HepG2 (cell line): Measurements from ENCODE around the gene LILRB2. TPM values are rescaled to one million over a fixed set of nuclear protein-coding genes. Genes with fewer than 3 reads are reported as not detected.
"Not testable (repeated sequence)": the region's sequence is repeated elsewhere in the genome, so short reads cannot be mapped to it uniquely, and the experiment has no call there.

Source experiments
- ATAC-seq: fragments of 200-7000 bp; cut with Tn5 transposase; 3 replicates; pipeline ENCODE4 v1.9.1; 2020; ENCODE audit warnings: mild to moderate bottlenecking, moderate library complexity
- BruUV-seq: library from RNA; stranded (reverse); fragments of 400-500 nt; replicated peaks from 2 replicates; lab custom pipeline; 2021; lab: Mats Ljungman, UMichigan
- CTCF ChIA-PET: fragments of 300-600 bp; formaldehyde crosslinking; extraction: SDS; loops from one replicate; lab custom pipeline; 2021; ENCODE audit warnings: low total read pairs, inconsistent platforms, low intra/inter-chr PET ratio; lab: Yijun Ruan, JAX
- POLR2A ChIA-PET: fragments of 350-600 bp; sonication (Branson Sonifier 250); formaldehyde crosslinking; loops from one replicate; lab custom pipeline; 2020; ENCODE audit warnings: antibody characterized with exemption, inconsistent platforms; lab: Yijun Ruan, JAX
- DNase-seq: peaks from one replicate; pipeline ENCODE4 v3.0.0-alpha.2; 2015; ENCODE audit warnings: low spot score
- FAIRE-seq: peaks from 3 replicates; lab custom pipeline; 2011; peaks lifted over from hg19 to GRCh38; lab: Jason Lieb, UNC
- H2AFZ ChIP-seq: one replicate; pipeline ENCODE4 v1.6.1; 2011; ENCODE audit warnings: low read length, inconsistent platforms
- H3K27ac ChIP-seq: fragments of 300-600 bp; 3 replicates; pipeline ENCODE4 v1.8.0; 2011; ENCODE audit warnings: mixed run types, mild to moderate bottlenecking, mixed read lengths, low read length, inconsistent platforms; ENCODE audit not compliant: insufficient read depth; ENCODE audit errors: extremely low read length
- H3K27me3 ChIP-seq, 2 experiments: fragments of 200-600 bp in 1 of 2; 2 replicates in 1 of 2; 3 replicates in 1 of 2; pipeline versions ENCODE4 v1.6.0 to v1.8.0; 2011; ENCODE audit warnings: low read length in 2 of 2, mild to moderate bottlenecking in 2 of 2, moderate library complexity in 2 of 2, inconsistent platforms in 1 of 2; ENCODE audit not compliant: insufficient read depth in 2 of 2, control insufficient read depth in 1 of 2
- H3K36me3 ChIP-seq, 2 experiments: fragments of 200-600 bp in 1 of 2; replicated peaks in 1 of 2; 2 replicates in 1 of 2; 3 replicates in 1 of 2; pipeline versions ENCODE4 v1.5.1 to v1.8.0; 2011; ENCODE audit warnings: low read length in 2 of 2, inconsistent platforms in 1 of 2; ENCODE audit not compliant: insufficient read depth in 2 of 2, control insufficient read depth in 1 of 2
- H3K4me1 ChIP-seq: 2 replicates; pipeline ENCODE4 v1.5.1; 2012; ENCODE audit warnings: low read length, inconsistent platforms; ENCODE audit not compliant: insufficient read depth
- H3K4me2 ChIP-seq: 2 replicates; pipeline ENCODE4 v1.6.0; 2011; ENCODE audit warnings: low read depth, low read length, inconsistent platforms
- H3K4me3 ChIP-seq, 3 experiments: fragments of 200-600 bp in 1 of 3; sonication (generic), shearing (Covaris generic) in 1 of 3; replicated peaks in 1 of 3; 2 replicates each; pipeline ENCODE4 v1.5.1; 2011 to 2016; ENCODE audit warnings: low read length in 3 of 3, inconsistent platforms in 2 of 3, low read depth in 2 of 3, mild to moderate bottlenecking in 2 of 3, control low read depth in 1 of 3, mixed read lengths in 1 of 3; ENCODE audit not compliant: insufficient read depth in 1 of 3
- H3K79me2 ChIP-seq: one replicate; pipeline ENCODE4 v1.6.1; 2011; ENCODE audit warnings: low read length, inconsistent platforms; ENCODE audit not compliant: insufficient read depth
- H3K9ac ChIP-seq: 2 replicates; pipeline ENCODE4 v1.6.0; 2011; ENCODE audit warnings: mild to moderate bottlenecking, low read depth, low read length, inconsistent platforms; ENCODE audit not compliant: insufficient read depth
- H3K9me3 ChIP-seq: 2 replicates; pipeline ENCODE4 v1.5.1; 2012; ENCODE audit warnings: mild to moderate bottlenecking, low read length
- H4K20me1 ChIP-seq: 2 replicates; pipeline ENCODE4 v1.6.0; 2011; ENCODE audit warnings: inconsistent platforms, mild to moderate bottlenecking, low read length, moderate library complexity; ENCODE audit not compliant: insufficient read depth
- WGBS: methylation state at CpG from one replicate; pipeline ENCODE4 v1.1.6; 2017; ENCODE audit warnings: low lambda C conversion rate; 5-methylcytosine and 5-hydroxymethylcytosine counted together
- in situ Hi-C: cut with HindIII; loops from 2 replicates; pipeline ENCODE4 v1.10.0; 2017; ENCODE audit warnings: low pct_unique_long_range_greater_than_20kb; ENCODE audit not compliant: extremely low pct_ligation_motif_present
- intact Hi-C: fragments of 100-400 bp; cut with micrococcal nuclease; formaldehyde crosslinking; loops from one replicate; pipeline ENCODE4 v1.10.0; 2022; ENCODE audit not compliant: unreplicated experiment
- polyA plus RNA-seq, 8 experiments: library from polyadenylated mRNA; depleted of rRNA in 3 of 8; stranded (reverse) in 7 of 8; unstranded in 1 of 8; fragments of >200 nt; fragmentation: Illumina TruSeq in 4 of 8; extraction: Trizol in 4 of 8; gene quantifications; 2 replicates each; pipeline versions ENCODE4 v1.2.1 to v1.2.3, GENCODE V29; 2011 to 2016; ENCODE audit warnings: low read depth in 4 of 8, missing spikeins in 1 of 8, mixed read lengths in 1 of 8; ENCODE audit not compliant: insufficient read depth in 1 of 8
- total RNA-seq, 5 experiments: library from RNA; depleted of rRNA; stranded (reverse); fragments of >200 nt; fragmentation: Illumina TruSeq; extraction: Trizol; gene quantifications; 2 replicates each; pipeline ENCODE4 v1.2.3, GENCODE V29; 2016; ENCODE audit warnings: low read depth in 1 of 5

LILRB2 gene
- total and polyA plus RNA-seq, 2 of the 13 experiments (the other 11 are each of a cell fraction or from before 2014, with no cell fraction given), result not detected

DNA sequence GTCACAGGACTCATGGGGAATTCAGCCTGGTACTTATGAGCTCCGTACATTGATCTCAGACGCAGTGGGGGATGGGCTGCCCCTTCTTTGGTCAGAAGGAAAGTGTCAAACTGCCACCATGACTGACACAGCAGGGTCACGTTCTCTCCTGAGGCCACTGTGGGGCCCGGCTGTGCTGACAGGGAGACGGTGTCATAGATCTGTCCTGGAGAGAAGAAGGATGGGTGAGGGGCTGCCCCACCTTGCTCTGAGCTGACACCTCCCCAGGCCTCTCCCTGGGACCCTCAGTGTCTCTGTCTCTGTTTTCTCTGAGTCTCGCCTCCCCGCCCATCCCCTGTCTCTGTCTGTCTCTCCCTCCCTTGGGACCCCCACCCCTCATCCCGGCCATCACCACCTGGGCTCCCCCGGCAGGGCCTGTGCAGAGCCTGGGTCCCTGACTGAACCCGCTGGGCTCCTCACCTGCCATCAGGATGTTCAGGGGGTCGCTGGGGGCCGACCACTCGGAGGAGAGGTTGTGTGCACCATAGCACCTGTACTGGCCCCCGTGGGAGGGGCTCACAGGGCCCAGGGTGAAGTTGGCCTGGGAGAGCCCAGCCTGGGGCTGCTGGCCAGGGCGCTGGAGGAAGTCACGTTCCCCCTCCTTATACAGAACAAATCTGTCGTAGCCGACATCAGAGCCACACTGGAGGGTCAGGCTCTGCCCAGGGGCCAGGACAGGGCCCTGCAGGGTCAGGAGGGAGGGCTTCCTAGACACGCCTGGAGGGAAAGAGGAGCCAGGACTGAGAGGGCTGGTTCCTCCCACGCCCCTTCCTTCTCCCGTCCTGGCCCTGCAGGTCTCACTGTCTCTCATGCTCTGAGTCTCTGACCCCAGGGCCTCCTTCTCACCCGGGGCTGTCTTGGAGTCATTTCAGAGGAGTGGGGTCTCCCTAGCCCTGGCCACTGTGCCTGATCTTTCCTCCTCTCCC, 40.3 kb downstream of the LILRB2 start:
- H3K79me2 ChIP-seq, CTCF ChIA-PET, DNase-seq, POLR2A ChIA-PET, H3K27me3 ChIP-seq, H2AFZ ChIP-seq, H3K27ac ChIP-seq, FAIRE-seq, H3K4me2 ChIP-seq, H3K4me1 ChIP-seq, H3K9ac ChIP-seq, H3K9me3 ChIP-seq, in situ Hi-C loops, BruUV-seq, H3K4me3 ChIP-seq, H4K20me1 ChIP-seq, H3K36me3 ChIP-seq, intact Hi-C loops: not testable (repeated sequence)
- 18% methylated on average over 9 of the region's 22 CpGs for WGBS
- peak; percentile 32; the same call in 2 of the 3 replicates for ATAC-seq

DNA sequence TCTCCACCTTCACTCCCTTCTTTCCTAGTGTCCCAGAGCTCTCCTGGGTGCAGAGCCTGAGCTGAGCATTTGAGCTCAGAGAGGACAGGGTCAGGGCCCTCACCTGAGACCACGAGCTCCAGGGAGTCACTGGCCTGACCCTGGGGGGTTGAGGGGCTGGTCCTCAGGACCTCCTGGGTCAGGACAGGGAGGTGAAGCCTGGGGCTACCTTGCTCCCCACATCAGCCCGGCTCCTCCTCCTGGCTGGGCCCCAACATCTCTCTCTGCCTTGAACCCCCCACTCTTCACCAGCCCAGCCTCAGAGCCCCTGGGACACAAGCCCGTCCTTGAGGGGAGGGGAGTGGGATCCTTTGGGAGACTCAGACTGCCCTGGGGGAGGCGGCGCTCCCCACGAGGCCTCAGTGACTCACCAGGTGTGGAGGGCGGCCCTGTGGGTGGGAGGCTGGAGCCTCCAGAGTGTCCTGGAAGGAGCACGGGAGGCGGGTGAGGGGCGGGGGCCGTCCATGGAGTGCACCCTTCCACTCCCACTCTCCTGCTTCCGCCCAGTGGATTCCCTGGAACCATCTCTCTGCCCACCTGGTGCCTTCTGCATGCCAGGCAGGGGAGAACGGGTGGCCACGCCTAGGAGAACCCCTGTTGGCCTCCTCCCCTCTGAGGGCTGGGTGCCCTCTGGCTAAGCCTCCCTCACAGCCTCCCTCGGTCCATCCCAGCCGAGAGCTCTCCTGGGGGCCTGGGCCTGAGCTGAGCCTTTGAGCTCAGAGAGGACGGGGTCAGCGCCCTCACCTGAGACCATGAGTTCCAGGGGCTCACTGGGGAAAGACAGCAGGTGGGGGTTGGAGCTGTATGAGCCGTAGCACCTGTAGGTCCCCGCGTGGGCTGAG, 41.2 kb downstream of the LILRB2 start:
- H3K4me3 ChIP-seq, in situ Hi-C loops, H2AFZ ChIP-seq, H3K79me2 ChIP-seq, H3K9me3 ChIP-seq, H3K9ac ChIP-seq, H3K27me3 ChIP-seq, POLR2A ChIA-PET, H3K4me2 ChIP-seq, FAIRE-seq, intact Hi-C loops, DNase-seq, H3K27ac ChIP-seq, H3K4me1 ChIP-seq, BruUV-seq, CTCF ChIA-PET, H3K36me3 ChIP-seq, H4K20me1 ChIP-seq: not testable (repeated sequence)
- ATAC-seq, result peak; percentile 61
- 13% methylated on average over 14 of the region's 21 CpGs for WGBS
